ENCODE results near the gene PDCD10.

The PDCD10 gene

DNA sequence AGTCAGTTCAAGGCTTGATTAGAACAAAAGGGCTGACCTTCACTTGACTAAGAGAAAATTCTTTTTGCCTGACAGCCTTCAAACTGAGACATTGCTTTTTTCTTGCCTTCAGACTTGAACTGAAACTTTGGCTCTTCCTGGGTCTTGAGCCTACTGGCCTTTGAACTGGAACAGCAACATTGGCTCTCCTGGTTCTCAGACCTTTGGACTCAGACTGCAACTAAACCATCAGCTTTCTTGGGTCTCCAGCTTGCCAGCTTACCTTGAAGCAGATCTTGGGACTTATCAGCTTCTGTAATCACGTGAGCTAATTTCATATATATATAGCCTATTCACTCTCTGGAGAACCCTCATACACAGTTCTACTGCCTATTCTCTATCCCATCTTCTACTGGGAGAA is 61.5 kb downstream of the PDCD10 start:
- no peak for DNase-seq (ENCODE audit: low read depth)

DNA sequence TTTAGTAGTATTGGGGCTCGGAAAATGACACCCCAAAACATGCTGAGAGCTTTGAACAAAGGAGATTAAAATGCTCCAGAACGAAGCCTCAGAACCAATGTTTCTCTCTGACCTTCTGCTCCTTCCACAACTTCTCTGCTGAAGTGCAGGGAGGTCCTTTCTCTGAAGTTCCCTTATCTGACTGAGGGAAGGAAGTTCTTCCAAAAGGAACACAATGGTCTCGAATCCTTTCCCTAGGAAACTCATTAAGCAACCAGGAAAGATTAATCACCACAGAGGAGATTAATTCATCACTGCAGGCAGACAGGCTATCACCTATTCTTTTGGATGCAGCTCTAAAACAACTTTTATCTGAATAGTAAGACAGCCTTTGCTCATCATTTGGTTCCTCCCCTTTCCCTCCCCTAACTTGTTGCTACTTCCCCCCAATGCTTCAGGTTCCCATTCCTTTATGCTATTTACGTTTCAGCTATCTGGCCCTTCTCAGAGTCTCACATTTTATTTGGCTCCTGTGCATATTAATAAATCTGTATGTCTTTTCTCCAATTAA is 62.7 kb downstream of the PDCD10 start:
- DNase-seq (ENCODE audit: low read depth) = no peak

GRCh38 chr3:167669699-167670098 is 65.0 kb downstream of the PDCD10 start:
- no peak for DNase-seq (ENCODE audit: low read depth)

DNA sequence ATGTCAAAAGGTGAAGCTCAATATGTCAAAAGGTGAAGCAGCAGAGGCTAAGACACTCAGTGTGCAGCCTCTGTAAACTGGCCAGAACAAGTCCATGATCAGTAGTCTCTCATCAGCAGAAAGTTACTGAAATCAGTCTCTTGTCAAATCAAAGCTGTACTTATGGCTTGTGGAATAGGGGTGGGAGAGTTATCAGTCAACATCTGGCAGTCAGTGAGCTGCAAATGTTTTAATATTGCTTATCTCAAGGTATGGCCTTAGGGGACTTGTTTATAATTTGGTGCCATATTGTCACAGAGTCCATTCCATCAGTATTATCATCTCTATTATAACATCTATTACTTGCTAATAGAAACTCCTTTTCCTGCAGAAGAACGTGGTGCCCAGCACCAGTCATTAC is 66.0 kb downstream of the PDCD10 start:
- no peak for DNase-seq (ENCODE audit: low read depth)

DNA sequence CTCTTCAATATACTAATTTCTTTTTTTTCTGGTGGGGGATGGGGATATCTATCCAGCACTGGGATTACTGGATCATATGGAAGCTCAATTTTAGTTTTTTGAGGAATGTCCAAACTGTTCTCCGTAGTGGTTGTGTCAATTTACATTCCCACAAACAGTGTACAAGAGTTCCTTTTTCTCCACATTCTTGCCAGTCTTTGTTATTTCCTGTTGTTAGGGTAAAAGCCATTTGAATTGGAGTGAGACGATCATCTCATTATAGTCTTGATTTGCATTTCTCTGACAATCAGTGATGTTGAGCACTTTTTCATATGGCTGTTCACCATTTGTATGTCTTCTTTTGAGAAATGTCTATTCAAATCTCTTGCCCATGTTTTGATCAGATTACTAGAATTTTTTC is 68.1 kb downstream of the PDCD10 start:
- no peak for DNase-seq (ENCODE audit: low read depth)

GRCh38 chr3:167662919-167663400 is 71.7 kb downstream of the PDCD10 start:
- DNase-seq (ENCODE audit: low read depth) = no peak

DNA sequence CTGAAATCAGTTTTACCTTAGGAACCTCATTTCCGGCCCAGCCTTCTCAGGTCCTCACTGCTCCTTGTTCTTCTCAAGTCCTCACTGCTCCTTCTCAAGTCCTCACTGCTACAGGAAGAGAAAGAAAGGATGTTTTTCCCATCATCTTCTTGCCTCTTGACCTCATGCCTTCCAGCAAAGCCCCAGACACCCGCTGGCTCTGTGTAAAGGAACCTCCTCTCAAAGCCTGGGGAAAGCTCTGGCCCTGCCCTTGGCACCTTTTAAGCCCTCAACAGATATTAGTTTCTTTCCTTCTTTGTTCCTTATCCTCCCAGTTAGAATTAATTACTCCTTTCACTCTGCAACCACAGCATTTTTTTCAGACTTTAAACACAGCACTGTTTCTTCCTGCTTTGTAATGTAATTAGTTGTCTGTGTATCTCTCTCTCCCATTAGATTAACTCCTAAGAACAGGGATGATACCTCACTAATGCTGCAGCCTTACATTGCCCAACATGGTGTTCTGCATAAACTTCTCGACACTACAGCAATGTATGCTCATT is 76.9 kb downstream of the PDCD10 start:
- no peak for DNase-seq (ENCODE audit: low read depth)

- DNase-seq (ENCODE audit: low read depth) = no peak
These were observed 77.9 kb downstream of the PDCD10 start for GRCh38 chr3:167656821-167657220.

DNA sequence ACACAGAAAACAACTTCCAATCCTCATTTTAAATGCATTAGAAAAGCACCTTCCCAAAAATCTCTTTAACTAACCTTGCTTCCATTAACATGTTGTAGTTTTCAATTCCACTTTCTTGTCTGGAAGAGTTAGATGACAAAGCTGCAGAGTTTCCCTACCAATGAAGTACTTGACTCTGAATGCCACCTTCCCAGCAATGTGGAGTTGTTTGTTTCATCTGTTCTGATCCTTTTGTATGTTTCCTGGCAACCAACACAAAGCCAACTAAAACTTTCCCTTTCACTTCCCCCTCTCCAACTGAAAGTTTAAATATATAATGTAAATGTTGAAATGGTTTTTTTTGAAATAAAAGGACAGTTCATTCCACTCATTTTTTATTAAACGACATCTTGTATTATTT is 80.9 kb downstream of the PDCD10 start, which contains the start of gene WDR49:
WDR49 (minus strand) TSS at position 183 of the 400 bp plus-strand sequence. CDS start 517 bp downstream, outside the sequence.
- DNase-seq (ENCODE audit: low read depth) = no peak

GRCh38 chr3:167653155-167653554 is 81.5 kb downstream of the PDCD10 start:
- no peak for DNase-seq (ENCODE audit: low read depth)

- DNase-seq (ENCODE audit: low read depth) = no peak
These were observed 82.9 kb downstream of the PDCD10 start for GRCh38 chr3:167651826-167652225.

- DNase-seq (ENCODE audit: low read depth) = no peak
These were observed 84.2 kb downstream of the PDCD10 start for GRCh38 chr3:167650459-167650858.

DNA sequence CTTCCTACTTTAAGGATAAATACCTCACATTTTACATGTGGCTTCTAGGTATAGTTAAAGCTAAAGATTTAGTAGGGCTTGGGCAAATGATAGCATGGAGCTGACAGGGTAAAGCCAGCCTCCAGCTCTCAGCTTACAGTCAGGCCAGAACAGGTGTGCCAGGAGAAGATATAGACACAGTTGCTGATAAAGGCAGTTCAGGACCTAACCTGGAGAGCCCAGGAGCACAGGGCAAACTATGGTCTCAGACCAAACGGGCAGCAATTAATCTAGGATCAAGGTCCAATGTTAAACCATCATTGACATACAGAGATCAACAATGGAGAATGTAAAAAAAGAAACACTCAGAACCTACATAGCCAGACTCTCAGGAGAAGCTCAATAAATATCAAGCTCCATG is 84.9 kb downstream of the PDCD10 start:
- no peak for DNase-seq (ENCODE audit: low read depth)

GRCh38 chr3:167644611-167645010 is 90.1 kb downstream of the PDCD10 start:
- no peak for DNase-seq (ENCODE audit: low read depth)

Data from GM04503 (cell line).